ENCODE results near the gene PDS5B.
"Not testable (repeated sequence)": the region's sequence is repeated elsewhere in the genome, so short reads cannot be mapped to it uniquely, and the experiment has no call there.

PDS5B gene

GRCh38 chr13:32821149-32821688, 235.0 kb downstream of the PDS5B start:
- no peak for DNase-seq

GRCh38 chr13:32822771-32823170, 236.5 kb downstream of the PDS5B start:
- no peak for DNase-seq

GRCh38 chr13:32823597-32823996, 237.3 kb downstream of the PDS5B start:
- no peak for DNase-seq

GRCh38 chr13:32824061-32824460, 237.8 kb downstream of the PDS5B start:
- no peak for DNase-seq

GRCh38 chr13:32824675-32825074, 238.4 kb downstream of the PDS5B start:
- no peak for DNase-seq

- no peak for DNase-seq
Measured at GRCh38 chr13:32825481-32825880, 239.2 kb downstream of the PDS5B start.

- not testable (repeated sequence) for DNase-seq
Measured at GRCh38 chr13:32826372-32826771, 240.1 kb downstream of the PDS5B start.

All from MV-4-11 (cell line).